ENCODE measurements around the gene VARS1.
"Not testable (repeated sequence)": the region's sequence is repeated elsewhere in the genome, so short reads cannot be mapped to it uniquely, and the experiment has no call there.

The VARS1 gene

DNA sequence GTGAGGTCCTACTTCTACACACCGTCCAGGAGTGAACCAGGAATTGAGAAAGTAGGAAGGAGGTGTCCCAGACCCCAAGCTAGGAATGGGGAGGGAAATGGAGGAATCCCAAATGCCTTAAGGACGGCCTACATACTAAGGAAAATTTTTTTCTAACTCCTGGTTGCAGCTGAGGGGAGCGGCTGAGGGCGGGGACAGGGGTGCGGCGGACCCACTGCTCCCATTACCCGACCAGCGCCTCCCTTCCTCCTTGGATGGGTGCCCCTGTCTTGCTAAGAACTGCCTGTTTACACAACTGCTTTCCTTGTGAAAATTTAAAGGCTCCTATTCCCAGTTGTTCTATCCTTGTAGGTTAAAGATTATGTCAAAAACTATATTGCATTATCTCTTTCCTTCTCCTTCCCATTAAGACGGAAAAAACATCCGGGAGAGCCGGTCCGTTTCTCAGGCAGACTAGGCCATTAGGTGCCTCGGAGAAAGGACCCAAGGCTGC is 31.3 kb upstream of the VARS1 start:
- DNase-seq (ENCODE audit: low spot score), result no peak
- TF ChIP-seq, protein P1, sequence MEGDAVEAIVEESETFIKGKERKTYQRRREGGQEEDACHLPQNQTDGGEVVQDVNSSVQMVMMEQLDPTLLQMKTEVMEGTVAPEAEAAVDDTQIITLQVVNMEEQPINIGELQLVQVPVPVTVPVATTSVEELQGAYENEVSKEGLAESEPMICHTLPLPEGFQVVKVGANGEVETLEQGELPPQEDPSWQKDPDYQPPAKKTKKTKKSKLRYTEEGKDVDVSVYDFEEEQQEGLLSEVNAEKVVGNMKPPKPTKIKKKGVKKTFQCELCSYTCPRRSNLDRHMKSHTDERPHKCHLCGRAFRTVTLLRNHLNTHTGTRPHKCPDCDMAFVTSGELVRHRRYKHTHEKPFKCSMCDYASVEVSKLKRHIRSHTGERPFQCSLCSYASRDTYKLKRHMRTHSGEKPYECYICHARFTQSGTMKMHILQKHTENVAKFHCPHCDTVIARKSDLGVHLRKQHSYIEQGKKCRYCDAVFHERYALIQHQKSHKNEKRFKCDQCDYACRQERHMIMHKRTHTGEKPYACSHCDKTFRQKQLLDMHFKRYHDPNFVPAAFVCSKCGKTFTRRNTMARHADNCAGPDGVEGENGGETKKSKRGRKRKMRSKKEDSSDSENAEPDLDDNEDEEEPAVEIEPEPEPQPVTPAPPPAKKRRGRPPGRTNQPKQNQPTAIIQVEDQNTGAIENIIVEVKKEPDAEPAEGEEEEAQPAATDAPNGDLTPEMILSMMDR (IDR thresholded peaks at IDR 0.05; ENCODE audit: extremely low read depth, missing control alignments), result no peak

DNA sequence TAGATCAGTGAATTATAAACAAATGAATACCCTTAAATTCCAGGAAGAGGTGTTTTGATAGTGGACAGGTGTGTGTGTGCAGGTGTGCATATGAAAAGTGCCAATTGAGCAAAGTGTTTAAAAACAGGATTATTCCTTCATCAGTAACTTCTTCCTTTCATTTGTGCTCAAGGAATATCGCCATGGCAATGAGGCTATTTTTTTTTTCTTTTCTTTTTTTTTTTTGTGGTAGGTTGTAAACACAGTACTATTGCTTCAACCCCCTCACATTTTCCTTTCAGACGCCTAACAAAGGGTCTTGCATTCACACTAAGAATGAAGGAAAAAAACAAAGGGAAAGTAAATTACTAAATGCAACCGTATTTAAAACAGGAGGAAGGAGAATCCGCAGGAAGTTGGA is 30.0 kb upstream of the VARS1 start:
- no peak for DNase-seq (ENCODE audit: low spot score)
- TF ChIP-seq, protein P1 (IDR thresholded peaks at IDR 0.05; ENCODE audit: extremely low read depth, missing control alignments), result no peak

DNA sequence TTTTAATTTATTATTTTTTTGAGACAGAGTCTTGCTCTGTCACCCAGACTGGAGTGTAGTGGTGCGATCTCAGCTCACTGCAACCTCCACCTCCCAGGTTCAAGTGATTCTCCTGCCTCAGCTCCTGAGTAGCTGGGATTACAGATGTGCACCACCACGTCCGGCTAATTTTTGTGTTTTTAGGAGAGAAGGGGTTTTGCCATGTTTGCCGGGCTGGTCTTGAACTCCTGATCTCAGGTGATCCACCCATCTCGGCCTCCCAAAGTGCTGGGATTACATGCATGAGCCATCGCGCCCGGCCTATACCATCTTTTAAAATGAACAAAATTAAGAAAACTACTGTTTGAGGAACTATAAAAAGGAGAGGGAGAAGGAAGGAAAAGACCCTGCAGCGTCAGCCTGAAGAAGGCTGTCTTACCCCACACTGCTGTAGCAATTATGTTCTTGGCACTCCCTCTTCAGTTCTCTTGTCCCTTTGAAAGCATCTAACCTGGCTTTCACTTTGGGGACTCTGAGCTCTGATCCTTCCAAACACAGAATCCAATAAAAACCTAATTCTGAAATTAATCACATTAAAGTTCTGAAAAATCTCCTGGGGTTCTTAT is 28.1 kb upstream of the VARS1 start:
- DNase-seq (ENCODE audit: low spot score), result not testable (repeated sequence)

DNA sequence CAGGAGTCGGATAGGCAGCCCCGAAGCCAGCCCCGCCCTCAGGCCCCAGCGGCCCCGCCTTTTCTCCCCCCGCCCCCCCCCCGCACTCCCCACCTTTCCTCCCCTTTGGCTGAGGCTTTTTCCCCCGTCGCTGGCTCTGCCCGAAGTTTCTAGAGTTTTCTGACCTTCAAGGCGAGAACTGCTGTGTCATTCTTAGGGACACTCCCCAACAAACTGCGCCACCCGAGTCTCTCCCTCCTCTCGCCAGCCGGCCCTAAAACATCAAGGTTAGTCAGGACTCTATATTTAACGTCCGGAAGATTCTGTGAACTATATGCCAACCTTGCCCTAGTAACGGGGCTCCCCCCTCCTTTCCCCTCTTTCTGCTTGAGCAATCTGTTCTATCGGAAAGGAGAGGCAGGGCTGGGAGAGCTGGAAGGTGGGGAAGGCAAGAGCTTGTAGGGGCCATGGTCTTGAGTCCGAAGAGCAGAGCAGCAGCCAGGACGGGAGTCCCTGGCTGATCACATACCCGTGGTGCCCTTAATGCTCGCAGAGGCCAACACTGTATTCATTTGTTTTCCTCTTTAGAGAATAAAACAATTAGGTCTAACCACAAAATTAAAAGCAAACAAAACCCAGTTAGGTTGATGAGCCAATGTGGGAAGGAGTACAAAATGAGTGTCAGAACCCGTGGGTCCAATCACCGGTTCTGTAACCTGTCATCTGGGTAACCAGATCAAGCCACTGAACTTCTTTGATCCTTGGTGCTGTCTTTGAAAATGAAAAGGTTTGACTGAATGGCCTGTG is 26.7 kb upstream of the VARS1 start:
- DNase-seq (ENCODE audit: low spot score), result peak; percentile 70
- TF ChIP-seq, protein P1 (IDR thresholded peaks at IDR 0.05; ENCODE audit: extremely low read depth, missing control alignments), result no peak

DNA sequence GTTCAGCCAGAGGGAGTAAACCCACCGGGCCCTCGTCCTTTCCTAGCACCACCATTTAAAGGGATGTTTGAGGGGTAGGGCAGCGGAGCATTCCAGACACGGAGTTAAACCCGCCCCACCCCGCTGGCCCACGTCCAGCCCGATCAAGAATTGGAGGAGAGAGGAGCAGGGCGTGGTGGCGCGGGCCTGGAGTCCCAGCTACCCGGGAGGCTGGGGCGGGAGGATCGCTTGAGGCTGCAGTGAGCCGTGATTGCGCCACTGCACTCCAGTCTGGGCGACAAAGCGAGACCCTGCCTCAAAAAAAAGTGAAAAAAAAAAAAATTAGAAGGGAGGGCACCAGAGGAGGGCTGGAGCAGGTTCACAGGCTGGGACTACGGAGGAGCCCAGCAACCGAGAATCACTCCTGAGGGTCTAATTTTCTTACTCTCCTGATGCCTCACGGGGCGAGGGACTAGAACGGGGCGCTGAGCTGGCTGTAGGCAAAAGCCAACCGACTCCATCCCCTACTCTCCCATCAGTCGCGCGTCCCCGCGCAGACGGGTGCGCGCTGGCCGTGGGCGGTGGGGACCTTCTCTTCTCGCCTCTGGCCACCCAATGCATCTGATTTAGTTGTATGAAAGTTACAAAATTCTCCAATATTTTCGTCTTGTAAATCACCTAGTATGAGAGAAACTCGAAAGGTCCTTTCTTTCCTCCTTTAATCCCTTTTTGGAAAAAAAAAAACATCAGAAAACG is 25.9 kb upstream of the VARS1 start:
- DNase-seq (ENCODE audit: low spot score), result peak; percentile 63
- TF ChIP-seq, protein P1 (IDR thresholded peaks at IDR 0.05; ENCODE audit: extremely low read depth, missing control alignments), result no peak

DNA sequence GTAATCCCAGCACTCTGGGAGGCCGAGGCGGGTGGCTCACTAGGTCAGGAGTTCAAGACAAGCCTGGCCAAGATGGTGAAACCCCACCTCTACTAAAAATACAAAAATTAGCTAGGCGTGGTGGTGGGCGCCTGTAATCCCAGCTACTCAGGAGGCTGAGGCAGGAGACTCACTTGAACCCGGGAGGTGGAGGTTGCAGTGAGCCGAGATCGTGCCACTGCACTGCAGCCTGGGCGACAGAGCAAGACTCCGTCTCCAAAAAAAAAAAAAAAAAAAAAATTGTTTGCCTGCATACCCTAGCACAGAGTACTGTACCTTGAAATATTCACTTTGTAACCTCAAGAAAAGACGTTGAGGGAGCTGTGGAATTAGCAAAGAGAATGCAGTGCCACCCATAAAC is 24.8 kb upstream of the VARS1 start:
- not testable (repeated sequence) for DNase-seq (ENCODE audit: low spot score)

DNA sequence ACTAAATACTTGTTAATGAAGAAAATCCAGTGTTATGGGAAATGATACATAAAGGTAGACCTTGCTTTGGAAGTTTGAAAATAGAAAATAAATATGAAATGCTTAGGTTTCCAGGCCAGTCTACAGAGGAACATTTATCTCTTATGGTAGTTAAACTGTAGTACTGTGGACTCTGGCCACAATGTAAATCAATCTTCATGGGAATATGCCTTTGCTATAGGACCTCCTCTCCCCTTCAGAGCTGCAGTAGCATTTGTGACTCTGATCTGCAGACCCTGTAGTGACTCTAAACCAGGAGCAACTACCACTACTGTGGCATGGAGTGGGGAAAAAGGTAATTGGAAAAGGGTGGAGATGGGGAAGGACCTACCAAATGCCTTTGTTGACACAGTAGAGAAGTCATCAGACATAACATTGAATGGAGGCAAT is 24.3 kb upstream of the VARS1 start:
- DNase-seq (ENCODE audit: low spot score), result no peak
- TF ChIP-seq, protein P1 (IDR thresholded peaks at IDR 0.05; ENCODE audit: extremely low read depth, missing control alignments), result no peak

DNA sequence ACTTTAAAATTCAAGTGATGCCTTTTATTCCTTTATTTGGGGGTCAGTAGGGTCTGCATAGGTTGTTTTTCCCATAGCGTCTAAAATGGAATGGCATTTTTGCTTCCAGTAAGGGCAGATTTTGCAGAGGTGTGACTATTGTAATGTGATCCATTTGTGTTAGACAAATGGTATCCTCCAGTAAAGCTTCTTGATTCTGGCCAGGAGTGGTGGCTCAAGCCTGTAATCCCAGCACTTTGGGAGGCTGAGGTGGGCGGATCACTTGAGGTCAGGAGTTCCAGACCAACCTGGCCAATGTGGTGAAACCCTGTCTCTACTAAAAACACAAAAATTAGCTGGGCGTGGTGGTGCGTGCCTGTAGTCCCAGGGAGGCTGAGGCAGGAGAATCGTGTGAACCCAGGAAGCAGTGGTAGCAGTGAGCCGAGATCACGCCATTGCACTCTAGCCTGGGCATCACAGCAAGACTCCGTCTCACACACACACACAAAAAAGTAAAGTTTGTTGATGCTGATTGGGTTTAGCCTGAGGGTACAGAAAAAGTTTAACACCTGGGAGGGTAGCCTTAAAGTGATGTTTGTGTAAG is 22.5 kb upstream of the VARS1 start:
- not testable (repeated sequence) for DNase-seq (ENCODE audit: low spot score)

DNA sequence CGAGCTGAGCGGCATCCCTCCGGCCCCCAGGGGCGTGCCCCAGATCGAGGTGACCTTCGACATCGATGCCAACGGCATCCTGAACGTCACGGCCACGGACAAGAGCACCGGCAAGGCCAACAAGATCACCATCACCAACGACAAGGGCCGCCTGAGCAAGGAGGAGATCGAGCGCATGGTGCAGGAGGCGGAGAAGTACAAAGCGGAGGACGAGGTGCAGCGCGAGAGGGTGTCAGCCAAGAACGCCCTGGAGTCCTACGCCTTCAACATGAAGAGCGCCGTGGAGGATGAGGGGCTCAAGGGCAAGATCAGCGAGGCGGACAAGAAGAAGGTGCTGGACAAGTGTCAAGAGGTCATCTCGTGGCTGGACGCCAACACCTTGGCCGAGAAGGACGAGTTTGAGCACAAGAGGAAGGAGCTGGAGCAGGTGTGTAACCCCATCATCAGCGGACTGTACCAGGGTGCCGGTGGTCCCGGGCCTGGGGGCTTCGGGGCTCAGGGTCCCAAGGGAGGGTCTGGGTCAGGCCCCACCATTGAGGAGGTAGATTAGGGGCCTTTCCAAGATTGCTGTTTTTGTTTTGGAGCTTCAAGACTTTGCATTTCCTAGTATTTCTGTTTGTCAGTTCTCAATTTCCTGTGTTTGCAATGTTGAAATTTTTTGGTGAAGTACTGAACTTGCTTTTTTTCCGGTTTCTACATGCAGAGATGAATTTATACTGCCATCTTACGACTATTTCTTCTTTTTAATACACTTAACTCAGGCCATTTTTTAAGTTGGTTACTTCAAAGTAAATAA is 21.8 kb upstream of the VARS1 start:
- DNase-seq (ENCODE audit: low spot score), result not testable (repeated sequence)

Measured in GM20000 (cell line).